Loucy (cell line): ENCODE data around the gene ME3.

Source experiments
- CTCF ChIP-seq: fragments of 200-600 bp; sonication (generic); conservative IDR thresholded peaks from 2 replicates; pipeline ENCODE4 v1.5.1; 2014; ENCODE audit warnings: mild to moderate bottlenecking, antibody characterized with exemption, low read length
- EZH2phosphoT487 ChIP-seq: fragments of 200-600 bp; IDR thresholded peaks from 2 replicates; pipeline ENCODE4 v1.6.1; 2018; ENCODE audit warnings: antibody characterized with exemption, mild to moderate bottlenecking, moderate library complexity, borderline replicate concordance

GRCh38 chr11:86587264-86588193 is 84.9 kb downstream of the ME3 start:
- TF ChIP-seq CTCF (no peak), EZH2phosphoT487 (no peak)
